K562 (cell line): ENCODE measurements around the gene H2BK1. TPM values are rescaled to one million over a fixed set of nuclear protein-coding genes. Genes with fewer than 3 reads are reported as not detected.

ENCODE experiments used
- ARNT ChIP-seq, 2 experiments: fragments of 450-650 bp; IDR thresholded peaks; 2 replicates each; pipeline ENCODE4 v1.6.1; 2016; ENCODE audit warnings: mild to moderate bottlenecking in 1 of 2
- EHMT2 ChIP-seq: fragments of 450-650 bp; IDR thresholded peaks from 2 replicates; pipeline ENCODE4 v1.6.1; 2018; ENCODE audit warnings: antibody characterized with exemption
- EZH2 ChIP-seq: IDR thresholded peaks from 2 replicates; pipeline ENCODE4 v1.6.1; 2012; ENCODE audit warnings: low read depth, mild to moderate bottlenecking, inconsistent platforms, low read length, borderline replicate concordance
- FIP1L1 ChIP-seq: fragments of 200-400 bp; formaldehyde crosslinking; IDR thresholded peaks from 2 replicates; pipeline ENCODE4 v1.6.1; 2018; ENCODE audit warnings: mild to moderate bottlenecking, low read depth, low read length; ENCODE audit not compliant: poor library complexity, severe bottlenecking
- HDAC2 ChIP-seq: fragments of 450-650 bp; IDR thresholded peaks from 2 replicates; pipeline ENCODE4 v1.6.1; 2016; ENCODE audit warnings: mild to moderate bottlenecking
- MAFG ChIP-seq: fragments of 450-650 bp; conservative IDR thresholded peaks from 2 replicates; pipeline ENCODE4 v1.6.1; 2016; ENCODE audit warnings: missing genetic modification characterization, missing compliant biosample characterization
- PML ChIP-seq: IDR thresholded peaks from 2 replicates; pipeline ENCODE4 v1.6.1; 2012; ENCODE audit warnings: low read length, inconsistent platforms
- PTTG1 ChIP-seq: fragments of 450-650 bp; IDR thresholded peaks from 2 replicates; pipeline ENCODE4 v1.6.1; 2016; ENCODE audit warnings: low read depth, mild to moderate bottlenecking, missing genetic modification characterization, missing compliant biosample characterization
- RFX1 ChIP-seq: fragments of 450-650 bp; IDR thresholded peaks from 2 replicates; pipeline ENCODE4 v1.6.1; 2016; ENCODE audit warnings: mild to moderate bottlenecking, moderate library complexity
- SMARCA5 ChIP-seq: fragments of 450-650 bp; IDR thresholded peaks from 2 replicates; pipeline ENCODE4 v1.6.1; 2016
- STAG1 ChIP-seq: sonication (generic); formaldehyde crosslinking; IDR thresholded peaks from 2 replicates; pipeline ENCODE4 v1.5.0; 2020; ENCODE audit warnings: missing genetic modification reagents, borderline replicate concordance
- THRA ChIP-seq: fragments of 450-650 bp; IDR thresholded peaks from 2 replicates; pipeline ENCODE4 v1.6.1; 2017; ENCODE audit warnings: mild to moderate bottlenecking, moderate library complexity
- WHSC1 ChIP-seq: IDR thresholded peaks from one replicate; pipeline ENCODE4 v1.6.1; 2012; ENCODE audit warnings: low read length, control low read depth, inconsistent platforms
- ZNF239 ChIP-seq: fragments of 250-450 bp; sonication (Bioruptor Pico); IDR thresholded peaks from 2 replicates; pipeline ENCODE4 v1.4.0; 2020; ENCODE audit warnings: mild to moderate bottlenecking
- ZNF436 ChIP-seq: fragments of 250-450, 450-650 bp; sonication (Bioruptor Pico); formaldehyde crosslinking; IDR thresholded peaks from 2 replicates; pipeline ENCODE4 v1.7.0; 2020; ENCODE audit warnings: mild to moderate bottlenecking
- ZNF75A ChIP-seq: fragments of 450-650 bp; formaldehyde crosslinking; IDR thresholded peaks from 2 replicates; pipeline ENCODE4 v1.4.0; 2020; ENCODE audit warnings: mild to moderate bottlenecking
- polyA plus RNA-seq, 8 experiments: library from polyadenylated mRNA; depleted of rRNA in 4 of 8; stranded (reverse) in 5 of 8; unstranded in 3 of 8; fragments of >200 nt; fragmentation: Nextera tagmentation in 2 of 8; fragmentation: Illumina TruSeq in 1 of 8; extraction: Ambion mirVana in 2 of 8; extraction: Trizol in 1 of 8; gene quantifications; 2 replicates each; pipeline versions ENCODE4 v1.2.1 to v1.2.3, GENCODE V29; 2011 to 2014; ENCODE audit warnings: inconsistent platforms in 1 of 8, missing spikeins in 1 of 8
- total RNA-seq, 7 experiments: library from RNA; depleted of rRNA in 6 of 7; stranded (reverse); fragments of >200 nt in 6 of 7; fragmentation: Illumina TruSeq in 2 of 7; extraction: Trizol in 2 of 7; gene quantifications; 2 replicates each; pipeline versions ENCODE4 v1.2.1 to v1.2.3, GENCODE V29; 2011 to 2021; ENCODE audit warnings: low replicate concordance in 1 of 7
- TF ChIP-seq, protein P1 (sequence below): fragments of 450-650 bp; IDR thresholded peaks from 2 replicates; pipeline ENCODE4 v1.6.1; 2016; ENCODE audit warnings: borderline replicate concordance
- TF ChIP-seq, protein P2 (sequence below): fragments of 450-650 bp; IDR thresholded peaks from 2 replicates; pipeline ENCODE4 v1.6.1; 2016; ENCODE audit warnings: antibody characterized with exemption
- TF ChIP-seq, protein P3 (sequence below), 2 experiments: fragments of 450-650 bp; IDR thresholded peaks; 2 replicates each; pipeline ENCODE4 v1.6.1; 2016
- TF ChIP-seq, protein P4 (sequence below): fragments of 250-450 bp; sonication (Bioruptor Pico); IDR thresholded peaks from 2 replicates; pipeline ENCODE4 v1.9.0; 2021; ENCODE audit warnings: mild to moderate bottlenecking
- TF ChIP-seq, protein P5 (sequence below): IDR thresholded peaks from 2 replicates; pipeline ENCODE4 v1.6.1; 2011; ENCODE audit not compliant: insufficient read length; ENCODE audit errors: extremely low read depth

Gene H2BK1
- total and polyA plus RNA-seq, 9 of the 15 experiments (the other 6 are each of a cell fraction or from before 2014, with no cell fraction given): not detected

DNA sequence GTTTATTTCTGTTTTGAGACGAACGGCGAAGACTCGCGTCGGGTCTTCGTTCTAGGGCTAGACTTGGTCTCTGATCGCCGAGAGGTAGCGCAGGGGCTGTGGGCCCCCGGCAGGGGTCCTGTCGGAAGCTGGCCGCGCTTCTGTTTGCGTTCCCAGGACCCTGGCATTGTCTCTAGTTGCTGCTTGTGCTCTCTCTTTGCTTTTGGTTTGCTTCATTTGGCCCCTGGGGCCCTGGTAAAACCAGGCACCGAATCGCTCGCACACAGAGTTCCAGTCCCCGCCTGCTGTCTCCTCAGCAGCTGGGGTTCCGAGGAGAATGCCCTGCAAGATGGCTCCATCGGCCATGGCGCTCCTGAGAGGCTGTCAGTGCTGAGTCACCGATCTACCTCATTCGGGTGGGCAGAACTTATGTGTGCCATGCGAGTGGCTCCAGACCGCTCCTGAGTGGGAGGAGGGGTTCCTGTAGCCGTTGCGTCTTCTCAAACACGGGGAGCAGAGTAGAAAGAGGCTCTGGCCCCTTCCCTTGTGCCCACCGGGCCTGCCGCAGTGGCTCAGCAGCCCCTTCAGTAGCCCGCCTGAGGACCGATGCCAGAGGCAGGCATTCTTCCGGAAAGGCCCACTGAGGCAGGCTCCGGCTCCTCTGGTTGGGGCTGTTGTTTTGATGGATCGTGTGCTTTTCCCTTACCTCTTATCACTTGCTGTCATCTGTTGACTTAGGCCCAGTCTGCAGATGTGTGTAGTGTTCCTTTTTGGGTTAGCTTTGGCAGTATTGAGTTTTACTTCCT lies 22.8 kb upstream of the H2BK1 start (continued):
- TF ChIP-seq ZNF75A (CRISPR knock-in tag): no peak
- TF ChIP-seq, protein P1, sequence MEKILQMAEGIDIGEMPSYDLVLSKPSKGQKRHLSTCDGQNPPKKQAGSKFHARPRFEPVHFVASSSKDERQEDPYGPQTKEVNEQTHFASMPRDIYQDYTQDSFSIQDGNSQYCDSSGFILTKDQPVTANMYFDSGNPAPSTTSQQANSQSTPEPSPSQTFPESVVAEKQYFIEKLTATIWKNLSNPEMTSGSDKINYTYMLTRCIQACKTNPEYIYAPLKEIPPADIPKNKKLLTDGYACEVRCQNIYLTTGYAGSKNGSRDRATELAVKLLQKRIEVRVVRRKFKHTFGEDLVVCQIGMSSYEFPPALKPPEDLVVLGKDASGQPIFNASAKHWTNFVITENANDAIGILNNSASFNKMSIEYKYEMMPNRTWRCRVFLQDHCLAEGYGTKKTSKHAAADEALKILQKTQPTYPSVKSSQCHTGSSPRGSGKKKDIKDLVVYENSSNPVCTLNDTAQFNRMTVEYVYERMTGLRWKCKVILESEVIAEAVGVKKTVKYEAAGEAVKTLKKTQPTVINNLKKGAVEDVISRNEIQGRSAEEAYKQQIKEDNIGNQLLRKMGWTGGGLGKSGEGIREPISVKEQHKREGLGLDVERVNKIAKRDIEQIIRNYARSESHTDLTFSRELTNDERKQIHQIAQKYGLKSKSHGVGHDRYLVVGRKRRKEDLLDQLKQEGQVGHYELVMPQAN: peak; percentile 69; the same call in 1 of the 2 replicates
- peak; percentile 73 for TF ChIP-seq HDAC2
- TF ChIP-seq ZNF239 (CRISPR knock-in tag): no peak
- no peak for TF ChIP-seq THRA
- TF ChIP-seq SMARCA5: peak; percentile 76; the same call in 1 of the 2 replicates
- no peak for TF ChIP-seq FIP1L1
- TF ChIP-seq, protein P2, sequence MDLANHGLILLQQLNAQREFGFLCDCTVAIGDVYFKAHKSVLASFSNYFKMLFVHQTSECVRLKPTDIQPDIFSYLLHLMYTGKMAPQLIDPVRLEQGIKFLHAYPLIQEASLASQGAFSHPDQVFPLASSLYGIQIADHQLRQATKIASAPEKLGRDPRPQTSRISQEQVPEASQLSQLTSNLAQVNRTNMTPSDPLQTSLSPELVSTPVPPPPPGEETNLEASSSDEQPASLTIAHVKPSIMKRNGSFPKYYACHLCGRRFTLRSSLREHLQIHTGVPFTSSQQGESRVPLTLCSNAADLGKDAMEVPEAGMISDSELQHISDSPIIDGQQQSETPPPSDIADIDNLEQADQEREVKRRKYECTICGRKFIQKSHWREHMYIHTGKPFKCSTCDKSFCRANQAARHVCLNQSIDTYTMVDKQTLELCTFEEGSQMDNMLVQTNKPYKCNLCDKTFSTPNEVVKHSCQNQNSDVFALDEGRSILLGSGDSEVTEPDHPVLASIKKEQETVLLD: 0 out of 2 replicates have a peak, but pooled peaks have one; percentile 30
- TF ChIP-seq RFX1: no peak
- no peak for TF ChIP-seq STAG1 (CRISPR knock-in tag)
- TF ChIP-seq, protein P3, sequence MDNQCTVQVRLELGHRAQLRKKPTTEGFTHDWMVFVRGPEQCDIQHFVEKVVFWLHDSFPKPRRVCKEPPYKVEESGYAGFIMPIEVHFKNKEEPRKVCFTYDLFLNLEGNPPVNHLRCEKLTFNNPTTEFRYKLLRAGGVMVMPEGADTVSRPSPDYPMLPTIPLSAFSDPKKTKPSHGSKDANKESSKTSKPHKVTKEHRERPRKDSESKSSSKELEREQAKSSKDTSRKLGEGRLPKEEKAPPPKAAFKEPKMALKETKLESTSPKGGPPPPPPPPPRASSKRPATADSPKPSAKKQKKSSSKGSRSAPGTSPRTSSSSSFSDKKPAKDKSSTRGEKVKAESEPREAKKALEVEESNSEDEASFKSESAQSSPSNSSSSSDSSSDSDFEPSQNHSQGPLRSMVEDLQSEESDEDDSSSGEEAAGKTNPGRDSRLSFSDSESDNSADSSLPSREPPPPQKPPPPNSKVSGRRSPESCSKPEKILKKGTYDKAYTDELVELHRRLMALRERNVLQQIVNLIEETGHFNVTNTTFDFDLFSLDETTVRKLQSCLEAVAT (IDR thresholded peaks at IDR 0.05): peak in 1 of 2 experiments; percentile 91; a peak in 2 of 4 replicates
- no peak for TF ChIP-seq ZNF436 (CRISPR knock-in tag)
- TF ChIP-seq PTTG1 (tag): no peak
- TF ChIP-seq, protein P4, sequence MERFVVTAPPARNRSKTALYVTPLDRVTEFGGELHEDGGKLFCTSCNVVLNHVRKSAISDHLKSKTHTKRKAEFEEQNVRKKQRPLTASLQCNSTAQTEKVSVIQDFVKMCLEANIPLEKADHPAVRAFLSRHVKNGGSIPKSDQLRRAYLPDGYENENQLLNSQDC (CRISPR knock-in tag): 0 out of 2 replicates have a peak, but pooled peaks have one; percentile 17
- TF ChIP-seq MAFG (tag): peak; percentile 76; the same call in 1 of the 2 replicates
- TF ChIP-seq EZH2: no peak
- no peak for TF ChIP-seq WHSC1
- 0 out of 2 replicates have a peak, but pooled peaks have one; percentile 32 for TF ChIP-seq PML
- TF ChIP-seq EHMT2: 0 out of 2 replicates have a peak, but pooled peaks have one; percentile 38
- TF ChIP-seq, protein P5, sequence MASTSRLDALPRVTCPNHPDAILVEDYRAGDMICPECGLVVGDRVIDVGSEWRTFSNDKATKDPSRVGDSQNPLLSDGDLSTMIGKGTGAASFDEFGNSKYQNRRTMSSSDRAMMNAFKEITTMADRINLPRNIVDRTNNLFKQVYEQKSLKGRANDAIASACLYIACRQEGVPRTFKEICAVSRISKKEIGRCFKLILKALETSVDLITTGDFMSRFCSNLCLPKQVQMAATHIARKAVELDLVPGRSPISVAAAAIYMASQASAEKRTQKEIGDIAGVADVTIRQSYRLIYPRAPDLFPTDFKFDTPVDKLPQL: no peak
- 0 out of 4 replicates have a peak, but pooled peaks of 1 of the 2 experiments have one; percentile 41 for TF ChIP-seq ARNT (IDR thresholded peaks at IDR 0.05)
